ENCODE data around the gene HSPA9. TPM values are rescaled to one million over a fixed set of nuclear protein-coding genes. Genes with fewer than 3 reads are reported as not detected.

Gene HSPA9
- total RNA-seq, 3 donors from 2014 or later, result 236 to 288 (median 266) TPM

- H3K9me3 ChIP-seq, result no peaks in the 10 kb centered on the region
- no peaks in the 10 kb centered on the region for H3K36me3 ChIP-seq
- TF ChIP-seq CTCF (IDR thresholded peaks at IDR 0.05) (no peak), POLR2AphosphoS5 (IDR thresholded peaks at IDR 0.05) (no peak), POLR2A (IDR thresholded peaks at IDR 0.05) (no peak)
- H3K27me3 ChIP-seq, result no peaks in the 10 kb centered on the region
- no peak overlapping the region for H3K4me3 ChIP-seq
- no peak for DNase-seq (ENCODE audit: low spot score in 2 of 2)
- intact Hi-C loops (cut with DNase I; ENCODE audit: low total_unique reads), result loop anchor here (10.0 kb wide), 1 partner anchor 695 kb away; no protein-coding TSS in a partner anchor
- no peak overlapping the region for H3K27ac ChIP-seq
- no peaks in the 10 kb centered on the region for H3K4me1 ChIP-seq
Measured at GRCh38 chr5:138569782-138570181, 5.4 kb downstream of the HSPA9 start.

- Histone ChIP-seq H3K27me3 (no peaks in the 10 kb centered on the region), H3K4me3 (no peak overlapping the region), H3K27ac (peak overlapping the region in 1 of 2 donors; percentile 16), H3K4me1 (no peaks in the 10 kb centered on the region), H3K36me3 (no peaks in the 10 kb centered on the region), H3K9me3 (no peaks in the 10 kb centered on the region)
- no peak for DNase-seq (ENCODE audit: low spot score in 2 of 2)
- TF ChIP-seq POLR2A (IDR thresholded peaks at IDR 0.05) (no peak), CTCF (IDR thresholded peaks at IDR 0.05) (no peak), POLR2AphosphoS5 (IDR thresholded peaks at IDR 0.05) (no peak)
- intact Hi-C loops (cut with DNase I; ENCODE audit: low total_unique reads), result no loop called here
Measured at GRCh38 chr5:138568061-138568824, 7.0 kb downstream of the HSPA9 start.

DNA sequence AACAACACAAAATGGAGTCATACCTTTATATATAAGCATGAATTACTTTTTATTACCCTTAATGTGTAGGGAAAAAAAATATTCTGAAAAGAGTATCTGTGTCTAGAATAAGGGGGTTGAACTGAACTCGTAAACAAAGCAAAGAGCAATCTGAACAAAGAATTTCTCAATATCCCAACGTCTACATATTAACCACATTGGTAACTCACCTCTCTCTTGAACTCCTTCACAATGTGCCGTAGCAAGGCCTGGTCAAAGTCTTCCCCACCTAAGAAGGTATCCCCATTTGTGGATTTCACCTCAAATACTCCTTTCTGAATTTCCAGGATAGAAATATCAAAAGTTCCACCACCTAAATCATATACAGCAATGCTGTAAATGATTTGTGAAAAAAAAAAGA lies 8.4 kb downstream of the HSPA9 start:
- no peaks in the 10 kb centered on the region for H3K36me3 ChIP-seq
- H3K27ac ChIP-seq, result no peak overlapping the region
- no peaks in the 10 kb centered on the region for H3K27me3 ChIP-seq
- no peaks in the 10 kb centered on the region for H3K4me1 ChIP-seq
- intact Hi-C loops (cut with DNase I; ENCODE audit: low total_unique reads), result no loop called here
- no peak for DNase-seq (ENCODE audit: low spot score in 2 of 2)
- TF ChIP-seq POLR2A (IDR thresholded peaks at IDR 0.05) (no peak), CTCF (IDR thresholded peaks at IDR 0.05) (no peak), POLR2AphosphoS5 (IDR thresholded peaks at IDR 0.05) (no peak)
- H3K9me3 ChIP-seq, result no peaks in the 10 kb centered on the region
- H3K4me3 ChIP-seq, result no peak overlapping the region

GRCh38 chr5:138565100-138565821 lies 9.9 kb downstream of the HSPA9 start:
- Histone ChIP-seq H3K27me3 (no peaks in the 10 kb centered on the region), H3K4me1 (no peaks in the 10 kb centered on the region), H3K4me3 (no peak overlapping the region), H3K27ac (peak overlapping the region in 1 of 2 donors; percentile 77), H3K36me3 (peaks cover under 1% of the 10 kb centered on the region), H3K9me3 (no peaks in the 10 kb centered on the region)
- intact Hi-C loops (cut with DNase I; ENCODE audit: low total_unique reads), result no loop called here
- TF ChIP-seq POLR2AphosphoS5 (IDR thresholded peaks at IDR 0.05) (no peak), CTCF (IDR thresholded peaks at IDR 0.05) (no peak), POLR2A (IDR thresholded peaks at IDR 0.05) (no peak)
- no peak for DNase-seq (ENCODE audit: low spot score in 2 of 2)

DNA sequence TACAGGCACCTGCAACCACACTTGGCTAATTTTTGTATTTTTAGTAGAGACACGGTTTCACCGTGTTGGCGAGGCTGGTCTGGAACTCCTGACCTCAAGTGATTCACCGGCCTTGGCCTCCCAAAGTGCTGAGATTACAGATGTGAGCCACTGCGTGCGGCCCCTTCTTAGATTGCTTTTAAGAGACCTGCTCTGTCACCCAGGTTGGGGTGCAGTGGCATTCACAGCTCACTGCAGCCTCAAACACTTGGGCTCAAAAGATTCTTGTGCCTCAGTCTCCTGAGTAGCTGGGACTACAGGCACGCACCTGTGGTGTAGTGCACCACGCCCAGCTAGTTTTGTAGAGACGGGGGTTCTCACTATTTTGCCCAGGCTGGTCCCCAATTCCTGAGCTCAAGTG lies 11.0 kb downstream of the HSPA9 start:
- no peak overlapping the region for H3K4me3 ChIP-seq
- no peaks in the 10 kb centered on the region for H3K9me3 ChIP-seq
- intact Hi-C loops (cut with DNase I; ENCODE audit: low total_unique reads), result no loop called here
- no peaks in the 10 kb centered on the region for H3K4me1 ChIP-seq
- no peaks in the 10 kb centered on the region for H3K27me3 ChIP-seq
- no peak overlapping the region for H3K27ac ChIP-seq
- DNase-seq (ENCODE audit: low spot score in 2 of 2), result no peak
- peaks cover 5% of the 10 kb centered on the region for H3K36me3 ChIP-seq
- TF ChIP-seq CTCF (IDR thresholded peaks at IDR 0.05), result no peak
- TF ChIP-seq POLR2AphosphoS5 (IDR thresholded peaks at IDR 0.05), result no peak
- no peak for TF ChIP-seq POLR2A (IDR thresholded peaks at IDR 0.05)
